Parathyroid adenoma (tissue), 2 donors: ENCODE results near the gene RAD51AP1.

Experiments
- H2AFZ ChIP-seq: fragments of 300-600 bp; sonication (generic); one replicate; pipeline ENCODE4 v1.7.0; 2017; ENCODE audit warnings: antibody characterized with exemption, mild to moderate bottlenecking
- H3K27ac ChIP-seq: fragments of 300-600 bp; sonication (generic); one replicate; pipeline ENCODE4 v1.7.0; 2017
- H3K27me3 ChIP-seq: fragments of 300-600 bp; sonication (generic); one replicate; pipeline ENCODE4 v1.7.0; 2017; ENCODE audit warnings: low read length; ENCODE audit not compliant: control insufficient read depth, insufficient read depth
- H3K36me3 ChIP-seq: fragments of 300-600 bp; sonication (generic); one replicate; pipeline ENCODE4 v1.7.0; 2017; ENCODE audit warnings: low read length; ENCODE audit not compliant: control insufficient read depth, insufficient read depth
- H3K4me1 ChIP-seq: fragments of 300-600 bp; sonication (generic); one replicate; pipeline ENCODE4 v1.7.0; 2017; ENCODE audit warnings: control low read depth
- H3K4me2 ChIP-seq: fragments of 300-600 bp; sonication (generic); one replicate; pipeline ENCODE4 v1.7.0; 2017; ENCODE audit warnings: low read length
- H3K4me3 ChIP-seq: fragments of 300-600 bp; sonication (generic); one replicate; pipeline ENCODE4 v1.7.0; 2017; ENCODE audit warnings: low read depth, low read length
- H3K79me2 ChIP-seq: fragments of 300-600 bp; sonication (generic); one replicate; pipeline ENCODE4 v1.7.0; 2017; ENCODE audit warnings: control low read depth
- H3K9ac ChIP-seq: fragments of 300-600 bp; sonication (generic); one replicate; pipeline ENCODE4 v1.7.0; 2017; ENCODE audit warnings: mild to moderate bottlenecking
- H3K9me3 ChIP-seq: fragments of 300-600 bp; sonication (generic); one replicate; pipeline ENCODE4 v1.7.0; 2017; ENCODE audit warnings: low read length; ENCODE audit not compliant: control insufficient read depth
- CTCF ChIP-seq: fragments of 300-600 bp; sonication (generic); IDR thresholded peaks from one replicate; pipeline ENCODE4 v1.7.0; 2017; ENCODE audit warnings: antibody characterized with exemption, mild to moderate bottlenecking
- donor health status: primary hyperparathyroidism.

RAD51AP1 gene

GRCh38 chr12:4545195-4545594 is 6.5 kb downstream of the RAD51AP1 start:
- H3K9ac ChIP-seq, result no peak overlapping the region
- H3K4me2 ChIP-seq, result no peak overlapping the region
- no peaks in the 10 kb centered on the region for H3K36me3 ChIP-seq
- H3K27ac ChIP-seq, result no peak overlapping the region
- H2AFZ ChIP-seq, result no peak overlapping the region
- H3K4me3 ChIP-seq, result no peak overlapping the region
- no peaks in the 10 kb centered on the region for H3K79me2 ChIP-seq
- no peaks in the 10 kb centered on the region for H3K27me3 ChIP-seq
- no peaks in the 10 kb centered on the region for H3K9me3 ChIP-seq
- no peaks in the 10 kb centered on the region for H3K4me1 ChIP-seq
- TF ChIP-seq CTCF, result no peak

- H3K9me3 ChIP-seq, result no peaks in the 10 kb centered on the region
- no peak overlapping the region for H3K4me2 ChIP-seq
- no peaks in the 10 kb centered on the region for H3K36me3 ChIP-seq
- no peak overlapping the region for H3K27ac ChIP-seq
- no peak overlapping the region for H3K9ac ChIP-seq
- no peaks in the 10 kb centered on the region for H3K27me3 ChIP-seq
- no peak overlapping the region for H3K4me3 ChIP-seq
- no peak overlapping the region for H2AFZ ChIP-seq
- TF ChIP-seq CTCF, result no peak
- H3K79me2 ChIP-seq, result no peaks in the 10 kb centered on the region
- no peaks in the 10 kb centered on the region for H3K4me1 ChIP-seq
Measured at GRCh38 chr12:4552191-4552590, 13.5 kb downstream of the RAD51AP1 start.

GRCh38 chr12:4553943-4554342 is 15.3 kb downstream of the RAD51AP1 start:
- Histone ChIP-seq H3K4me2 (no peak overlapping the region), H3K36me3 (no peaks in the 10 kb centered on the region), H3K27ac (no peak overlapping the region), H3K4me3 (no peak overlapping the region), H3K4me1 (no peaks in the 10 kb centered on the region), H3K9ac (no peak overlapping the region), H3K9me3 (no peaks in the 10 kb centered on the region), H2AFZ (no peak overlapping the region), H3K27me3 (no peaks in the 10 kb centered on the region), H3K79me2 (no peaks in the 10 kb centered on the region)
- no peak for TF ChIP-seq CTCF

GRCh38 chr12:4555804-4556203 is 17.1 kb downstream of the RAD51AP1 start:
- H3K4me3 ChIP-seq, result no peak overlapping the region
- no peaks in the 10 kb centered on the region for H3K9me3 ChIP-seq
- no peak overlapping the region for H3K27ac ChIP-seq
- no peak overlapping the region for H2AFZ ChIP-seq
- no peaks in the 10 kb centered on the region for H3K4me1 ChIP-seq
- H3K4me2 ChIP-seq, result no peak overlapping the region
- H3K27me3 ChIP-seq, result no peaks in the 10 kb centered on the region
- no peaks in the 10 kb centered on the region for H3K36me3 ChIP-seq
- H3K79me2 ChIP-seq, result no peaks in the 10 kb centered on the region
- H3K9ac ChIP-seq, result no peak overlapping the region
- TF ChIP-seq CTCF, result no peak

GRCh38 chr12:4556735-4557530 is 18.2 kb downstream of the RAD51AP1 start:
- no peak overlapping the region for H3K27ac ChIP-seq

More at GRCh38 chr12:4556735-4557530, 18.2 kb downstream of the RAD51AP1 start:
- H3K9me3 ChIP-seq, result no peaks in the 10 kb centered on the region
- H3K4me3 ChIP-seq, result no peak overlapping the region
- H3K27me3 ChIP-seq, result no peaks in the 10 kb centered on the region
- H2AFZ ChIP-seq, result no peak overlapping the region
- H3K79me2 ChIP-seq, result no peaks in the 10 kb centered on the region
- no peak overlapping the region for H3K9ac ChIP-seq
- H3K4me1 ChIP-seq, result peaks cover 4% of the 10 kb centered on the region
- no peaks in the 10 kb centered on the region for H3K36me3 ChIP-seq
- H3K4me2 ChIP-seq, result no peak overlapping the region
- TF ChIP-seq CTCF, result no peak
